NCI-H2196 treated with DMSO at 0.1 percent for 48 hours (cell line): ENCODE measurements around the gene HSPE1.
"Not testable (repeated sequence)": the region's sequence is repeated elsewhere in the genome, so short reads cannot be mapped to it uniquely, and the experiment has no call there.

Source experiments
- DNase-seq: peaks from one replicate; lab custom pipeline; 2025; ENCODE audit not compliant: unreplicated experiment; lab: John Stamatoyannopoulos, UW

HSPE1 gene

DNA sequence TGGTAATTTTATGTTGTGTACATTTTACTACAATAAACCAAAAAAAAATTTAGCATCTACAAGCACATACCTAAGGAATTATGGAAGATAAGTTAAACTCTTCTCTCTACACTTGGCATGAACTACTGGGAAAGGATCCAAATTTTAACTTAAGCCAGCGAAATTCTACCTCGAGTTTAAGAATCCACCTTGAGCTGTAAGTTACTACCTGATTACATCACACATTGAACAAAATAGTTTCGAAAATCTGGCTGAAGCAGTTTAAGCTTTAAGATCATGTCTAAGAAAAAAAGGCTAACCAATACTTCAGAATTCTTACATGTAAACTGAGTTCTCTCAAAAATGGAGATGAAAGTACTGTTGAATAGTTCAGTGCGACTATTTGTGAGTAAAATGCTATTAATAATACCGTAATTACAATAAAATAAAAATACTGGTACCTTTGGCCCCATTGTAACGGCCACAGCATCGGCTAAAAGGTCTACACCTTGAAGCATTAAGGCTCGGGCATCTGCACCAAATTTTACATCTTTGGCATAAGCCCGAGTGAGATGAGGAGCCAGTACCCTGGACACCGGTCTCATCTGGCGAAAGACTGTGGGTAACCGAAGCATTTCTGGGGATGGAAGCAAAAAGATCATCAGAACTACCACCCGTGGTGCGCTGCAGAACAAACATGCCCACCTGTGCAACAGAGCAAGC is 1.8 kb upstream of the HSPE1 start:
- no peak for DNase-seq

DNA sequence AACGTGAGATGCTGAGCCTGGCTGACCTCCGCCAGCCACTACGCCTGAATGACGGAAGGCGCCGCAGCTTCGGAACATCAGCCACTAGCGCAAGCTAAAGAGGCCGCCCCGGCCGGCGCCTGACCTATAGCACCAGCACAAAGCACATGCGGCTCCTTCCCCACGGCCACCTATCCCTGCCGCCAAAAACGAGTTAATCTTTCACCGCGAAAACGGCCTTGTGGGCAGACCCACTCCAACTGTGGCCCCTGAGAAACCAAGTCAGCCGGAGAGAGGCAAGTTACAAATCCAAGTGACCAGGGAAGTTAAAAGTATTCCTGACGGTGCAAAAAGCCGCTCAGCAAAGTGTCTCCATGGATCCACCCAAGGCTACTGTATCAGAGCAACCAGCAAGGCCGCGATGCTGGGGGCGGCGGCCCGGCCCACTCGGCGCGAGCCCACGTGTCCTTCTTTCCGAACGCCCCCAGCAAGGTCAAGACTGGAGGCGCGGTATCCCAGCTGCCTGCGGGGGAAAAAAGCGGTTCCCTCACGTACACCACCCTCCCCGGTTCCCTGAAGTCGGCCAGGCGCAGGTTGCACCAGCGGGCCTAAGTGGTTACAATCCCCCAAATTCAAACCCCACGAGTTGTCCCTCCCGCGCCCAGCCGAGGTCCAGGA is 1.1 kb upstream of the HSPE1 start:
- no peak for DNase-seq

DNA sequence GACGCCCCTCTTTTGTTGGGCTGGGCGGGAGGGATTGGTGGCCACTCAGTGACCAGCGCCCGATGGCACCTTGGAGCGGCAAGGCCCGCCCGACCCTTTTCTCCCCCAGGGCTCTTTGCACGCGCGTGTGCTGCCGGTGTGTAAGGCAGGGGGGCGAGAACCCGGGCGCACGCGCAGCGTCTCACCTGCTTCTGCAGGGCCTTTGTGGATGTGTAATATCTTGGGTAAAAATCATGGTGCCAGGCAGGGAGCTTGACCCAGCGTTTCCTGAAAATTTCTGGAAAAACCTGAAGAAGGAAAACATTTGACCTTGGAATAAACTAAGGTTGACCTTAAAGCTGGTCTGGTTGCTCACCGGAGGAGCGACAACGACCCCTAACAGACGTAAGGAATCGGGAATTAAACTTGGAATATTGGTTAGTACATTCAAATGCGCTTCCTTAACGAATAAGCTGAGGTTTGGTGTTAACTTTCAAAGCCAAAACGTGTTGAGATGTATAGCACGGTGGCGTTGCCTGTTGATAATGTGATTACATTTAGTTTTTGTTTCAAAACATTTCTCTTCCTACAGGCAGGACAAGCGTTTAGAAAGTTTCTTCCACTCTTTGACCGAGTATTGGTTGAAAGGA is 438 bp downstream of the HSPE1 start:
- no peak for DNase-seq

DNA sequence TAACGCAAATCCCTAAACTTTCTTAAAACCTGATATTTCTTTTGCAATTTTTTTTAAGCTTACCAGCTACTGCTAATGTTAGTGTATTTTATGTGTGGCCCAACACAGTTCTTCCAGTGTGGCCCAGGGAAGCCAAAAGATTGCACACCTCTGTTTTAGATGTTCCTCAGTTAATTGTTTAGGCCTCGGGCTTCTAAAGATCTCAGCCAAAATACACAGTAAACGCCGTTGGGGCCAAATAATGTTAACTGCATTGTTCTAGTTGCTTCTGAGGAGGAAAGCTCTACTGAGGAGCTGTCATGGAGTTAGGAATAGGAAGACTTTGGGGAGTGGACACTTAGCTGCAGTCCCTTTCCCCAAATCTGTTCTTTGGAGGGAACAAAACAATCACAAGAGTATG is 2.0 kb downstream of the HSPE1 start:
- no peak for DNase-seq

DNA sequence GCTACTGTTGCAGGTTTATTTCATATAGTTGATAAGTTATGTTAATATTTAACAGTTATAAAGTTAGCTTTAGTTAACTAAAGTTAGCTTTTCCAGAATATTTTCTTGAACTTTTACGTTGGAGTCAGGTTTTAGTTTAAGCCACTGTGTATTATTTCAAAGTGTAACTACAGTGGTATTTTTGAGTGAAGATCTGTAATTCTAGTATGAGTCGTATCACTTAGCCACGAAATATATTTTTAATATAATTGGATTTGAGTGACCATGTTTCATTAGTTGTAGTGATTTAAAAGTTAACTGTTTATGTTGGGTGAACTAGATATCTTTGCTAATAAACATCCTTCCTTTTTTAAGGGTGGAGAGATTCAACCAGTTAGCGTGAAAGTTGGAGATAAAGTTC is 2.5 kb downstream of the HSPE1 start:
- DNase-seq = no peak

DNA sequence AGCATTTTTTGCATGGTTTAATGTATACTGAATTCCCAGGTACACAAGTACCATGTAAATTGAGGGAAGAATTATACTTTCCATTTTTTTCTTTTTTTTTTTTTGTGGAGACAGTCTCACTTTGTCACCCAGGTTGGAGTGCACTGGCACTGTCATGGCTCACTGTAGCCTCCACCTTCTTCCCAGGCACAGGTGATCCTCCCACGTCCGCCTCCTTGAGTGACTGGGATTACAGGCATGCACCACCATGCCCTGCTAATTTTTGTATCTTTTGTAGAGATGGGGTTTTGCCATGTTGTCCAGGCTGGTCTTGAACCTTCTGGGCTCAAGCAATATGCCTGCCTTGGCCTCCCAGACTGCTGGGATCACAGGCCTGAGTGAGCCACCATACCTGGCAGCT is 3.8 kb downstream of the HSPE1 start:
- DNase-seq = no peak

DNA sequence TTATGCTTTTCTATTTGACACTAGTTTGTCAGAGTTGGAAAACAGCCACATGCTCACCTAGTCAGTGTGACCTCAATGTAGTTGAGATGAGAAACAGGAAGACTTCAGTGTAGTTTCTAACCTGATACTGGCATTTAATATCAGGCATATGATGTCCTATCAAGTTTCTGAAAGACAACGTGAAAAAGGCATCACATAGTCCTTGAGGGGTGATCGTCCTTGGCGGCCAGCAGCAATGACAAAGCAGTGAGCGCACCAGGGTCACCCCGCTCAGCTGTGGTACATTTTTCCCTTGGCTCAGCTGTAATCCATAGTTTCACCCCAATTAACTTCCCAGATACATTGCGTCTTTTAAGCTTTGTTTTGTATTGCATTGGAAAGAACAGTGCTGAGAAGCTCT is 4.3 kb downstream of the HSPE1 start:
- DNase-seq = no peak

DNA sequence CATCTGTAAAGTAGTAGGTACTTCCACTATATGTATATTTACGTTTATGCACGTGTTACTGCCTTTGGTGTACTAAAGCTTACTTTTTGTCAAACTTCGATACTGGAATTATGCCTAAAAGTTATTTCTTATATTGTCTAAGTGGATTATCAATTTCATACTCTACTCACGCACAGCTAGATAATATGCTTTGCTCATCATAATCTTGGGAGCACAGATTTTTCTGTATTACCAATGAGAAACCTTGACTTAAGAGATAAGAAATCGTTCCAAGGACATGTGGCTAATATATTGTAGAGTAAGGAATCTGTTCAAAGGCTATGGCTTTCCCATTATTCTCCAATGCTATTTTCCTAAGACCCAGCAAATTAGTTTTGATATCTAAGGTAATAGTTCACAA is 6.5 kb downstream of the HSPE1 start:
- DNase-seq = no peak

DNA sequence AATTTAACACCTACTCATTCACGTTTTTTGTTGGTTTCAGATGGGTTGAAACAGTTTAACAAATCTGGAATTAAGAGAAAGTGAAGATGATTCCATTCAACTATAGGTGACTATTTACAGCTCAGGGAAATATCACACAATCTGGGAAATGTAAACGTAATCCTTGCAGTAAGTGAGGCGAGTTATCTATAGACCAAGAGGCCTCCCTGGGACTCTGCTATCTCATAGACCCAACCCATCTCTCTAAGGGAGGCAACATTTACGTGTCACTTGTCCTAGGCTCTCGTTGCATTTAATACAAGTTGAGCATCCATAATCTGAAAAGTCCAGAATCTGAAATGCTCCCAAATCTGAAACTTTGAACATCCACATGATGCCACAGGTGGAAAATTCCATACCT is 13.7 kb downstream of the HSPE1 start:
- DNase-seq = no peak

DNA sequence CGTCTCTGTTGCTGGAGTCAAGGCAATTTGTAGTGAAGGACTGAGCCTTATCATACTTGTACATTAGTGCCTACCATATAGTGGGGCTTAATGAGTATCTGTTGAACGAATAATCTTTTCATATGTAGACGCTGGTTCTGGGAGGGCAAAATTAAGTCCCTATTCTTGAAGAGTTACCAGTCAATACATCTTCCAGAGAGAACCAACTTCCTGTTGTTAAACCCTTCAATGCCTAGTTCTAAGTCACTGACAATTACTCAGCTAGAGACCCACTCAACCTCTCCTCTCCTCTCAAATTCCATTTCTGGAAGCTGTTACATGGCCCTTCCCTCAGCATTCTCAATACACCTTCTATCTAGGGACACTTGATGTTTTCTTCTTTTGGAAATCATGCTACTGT is 14.6 kb downstream of the HSPE1 start:
- DNase-seq = no peak

DNA sequence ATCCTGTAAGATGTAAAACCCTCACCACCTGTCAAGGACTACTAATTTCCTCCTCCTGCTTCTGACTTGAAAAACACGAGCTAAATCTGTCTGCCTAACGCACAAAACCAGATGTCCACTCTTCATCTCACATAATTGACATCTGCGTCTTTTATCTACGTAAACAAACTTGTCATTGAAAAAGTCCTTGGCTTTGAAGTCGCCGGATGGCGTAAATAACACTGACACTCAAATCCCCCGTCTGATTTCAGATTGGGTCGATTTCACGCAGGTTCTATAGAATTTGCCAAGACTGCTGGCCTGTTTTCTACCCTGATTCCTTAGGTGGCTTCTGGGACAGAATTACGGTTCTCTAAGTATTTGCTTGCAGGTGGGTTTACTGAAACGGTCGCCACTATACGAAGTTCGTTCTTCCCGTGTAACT is 15.1 kb downstream of the HSPE1 start:
- no peak for DNase-seq

DNA sequence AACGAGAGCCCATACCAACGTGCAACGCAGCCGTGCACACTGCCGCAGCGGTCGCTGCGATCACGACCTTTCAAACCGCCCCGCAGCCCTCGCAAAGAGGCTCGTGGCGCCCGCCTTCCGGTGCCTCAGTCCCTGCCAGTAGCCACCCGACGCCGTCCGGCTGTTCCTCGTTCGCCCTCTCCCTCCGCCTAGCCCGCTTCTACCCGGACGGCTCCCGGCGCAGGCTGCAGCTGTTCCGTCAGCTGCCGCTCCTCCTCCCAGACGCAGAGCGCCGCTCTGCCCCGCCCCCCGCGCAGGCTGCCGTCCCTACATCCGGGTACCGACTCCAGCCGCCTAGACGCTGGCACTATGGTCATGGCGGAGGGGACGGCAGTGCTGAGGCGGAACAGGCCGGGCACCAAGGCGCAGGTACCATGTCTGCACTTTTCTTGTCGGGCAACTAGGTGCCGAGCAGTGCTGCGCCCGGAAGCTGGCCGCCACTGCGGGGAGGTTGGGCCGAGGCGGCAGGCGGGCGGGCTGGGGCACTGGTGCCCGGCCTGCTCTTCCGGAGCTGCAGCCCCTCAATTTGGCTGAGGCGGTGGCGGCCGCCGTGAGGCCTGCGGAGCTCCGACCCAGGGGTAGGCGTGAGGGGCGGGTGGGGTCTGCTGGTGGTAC is 15.7 kb downstream of the HSPE1 start, which contains the start of gene MOB4:
TSS of gene MOB4 (plus strand) at position 328 of the 654 bp plus-strand sequence. CDS start at position 349, 21 bp downstream.
- peak; percentile 95 for DNase-seq

DNA sequence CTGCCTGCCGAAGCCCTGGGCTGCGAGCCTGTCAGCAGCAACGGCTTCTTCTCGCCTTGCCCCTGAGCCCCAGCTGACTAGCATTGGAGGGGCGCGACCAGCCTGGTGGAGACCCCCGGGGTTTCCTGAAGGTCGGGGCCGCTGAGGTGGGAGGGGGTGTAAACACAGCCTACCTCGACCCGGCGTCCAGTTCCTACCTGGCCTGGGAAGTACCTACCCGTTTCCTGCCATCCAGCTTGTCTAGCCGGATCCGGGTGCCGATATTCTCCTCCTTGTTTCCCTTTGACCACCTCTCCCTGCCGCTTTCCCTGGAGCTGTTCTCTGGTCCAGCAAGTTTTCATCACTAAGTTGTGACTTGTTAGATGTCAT is 16.2 kb downstream of the HSPE1 start:
- no peak for DNase-seq

DNA sequence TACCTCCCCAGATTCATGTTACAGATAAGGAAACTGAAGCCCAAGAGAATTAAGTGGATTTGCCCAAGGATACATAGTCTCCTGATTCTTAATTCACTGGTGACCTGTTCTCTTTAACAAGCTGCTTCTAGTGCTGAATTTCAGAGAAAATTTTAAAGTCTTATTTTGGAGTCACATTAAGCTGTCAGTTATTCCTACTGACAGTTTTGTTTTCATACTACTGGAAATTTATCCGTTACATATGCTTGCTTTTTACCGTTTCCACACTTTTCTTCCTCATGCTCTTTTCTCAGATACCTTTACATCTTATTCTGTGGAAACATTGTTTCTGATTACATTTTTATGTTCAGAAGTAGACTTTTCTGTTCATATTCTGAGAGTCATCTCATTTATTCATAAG is 17.0 kb downstream of the HSPE1 start:
- DNase-seq = no peak

DNA sequence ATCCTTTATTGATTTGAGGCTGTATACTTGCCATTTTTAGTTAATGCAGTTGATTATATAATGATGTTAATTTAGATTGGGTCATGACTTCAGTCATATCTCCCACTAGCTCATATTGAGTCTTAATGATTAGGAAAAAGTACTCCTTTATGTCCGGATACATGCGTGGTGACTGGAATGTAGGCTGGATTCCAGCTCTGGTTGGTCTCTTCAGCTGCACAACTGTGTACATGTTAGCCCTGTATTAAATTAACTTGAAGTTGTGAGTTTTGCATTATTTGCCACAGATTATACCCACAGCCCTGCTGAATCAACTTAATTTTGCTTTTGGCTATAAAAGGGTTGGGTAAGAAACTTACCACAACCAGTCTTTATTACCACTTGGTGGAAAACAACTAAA is 38.2 kb downstream of the HSPE1 start:
- no peak for DNase-seq

DNA sequence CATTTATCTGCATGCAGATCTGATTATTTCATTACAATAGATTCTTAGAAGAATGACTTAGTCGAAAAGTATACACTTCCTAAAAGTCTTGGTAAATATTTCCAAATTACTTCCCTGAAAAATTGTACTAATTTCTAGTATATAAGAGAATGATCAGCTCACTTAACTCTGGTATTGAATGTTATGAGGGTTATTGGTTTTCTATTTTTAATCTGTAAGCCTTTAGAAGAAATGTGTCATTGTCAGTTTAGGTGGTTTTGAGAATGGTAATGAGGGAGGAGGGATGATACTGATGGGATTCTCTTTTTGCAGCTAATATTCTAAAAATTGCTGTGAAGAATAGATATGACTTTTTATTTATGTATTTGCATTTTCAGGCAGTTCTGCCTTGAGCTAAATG is 39.6 kb downstream of the HSPE1 start:
- DNase-seq = no peak

DNA sequence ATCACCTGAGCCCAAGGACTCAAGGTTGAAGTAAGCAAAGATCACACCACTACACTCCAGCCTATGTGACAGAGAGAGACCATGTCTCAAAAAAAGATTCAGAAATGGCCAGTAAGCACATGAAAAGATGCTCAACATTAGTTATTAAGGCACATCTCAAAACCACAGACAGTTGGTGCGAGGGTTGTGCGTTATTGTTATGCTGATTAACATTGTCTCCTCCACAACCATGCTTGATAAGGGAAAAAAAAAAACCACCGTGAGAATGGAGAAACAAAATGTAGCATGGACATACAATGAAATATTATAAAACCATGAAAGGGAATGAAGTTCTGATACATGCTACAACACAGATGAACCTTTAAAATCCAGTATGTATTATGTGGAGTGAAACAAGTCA is 43.0 kb downstream of the HSPE1 start:
- no peak for DNase-seq

DNA sequence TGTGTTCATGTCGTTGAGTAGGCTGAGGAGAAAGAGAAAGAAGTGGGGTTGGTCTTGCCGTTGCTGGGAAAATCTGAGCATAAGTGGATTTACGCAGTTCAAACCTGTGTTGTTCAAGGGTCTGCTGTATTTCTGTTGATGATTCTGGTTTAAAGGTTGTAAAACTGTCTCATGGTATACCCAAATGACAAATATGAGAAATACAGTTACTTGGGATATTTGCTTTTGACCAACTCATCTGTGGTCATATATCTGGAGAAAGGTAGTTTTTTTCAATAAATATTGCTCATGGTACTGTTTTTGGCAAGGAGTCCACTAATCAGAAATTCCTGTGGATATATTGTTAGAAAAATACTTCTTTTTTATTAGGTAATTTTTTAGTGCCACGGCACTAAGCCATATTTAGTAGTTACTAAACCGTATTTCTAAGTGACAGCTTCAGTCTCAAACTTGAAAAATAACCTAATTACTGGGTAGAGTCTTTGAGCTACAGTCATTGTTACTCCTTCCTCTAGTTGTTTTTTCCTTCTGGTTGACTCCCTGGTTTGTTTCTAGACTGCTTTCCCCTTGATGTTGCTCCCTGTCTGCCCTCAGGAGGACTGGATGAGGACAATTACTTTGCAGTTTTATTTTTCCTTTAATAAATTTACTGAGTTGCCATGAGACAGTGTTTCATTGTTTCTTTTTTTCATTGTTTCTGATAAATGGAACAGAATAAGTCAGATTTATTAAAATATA is 47.2 kb downstream of the HSPE1 start:
- no peak for DNase-seq

DNA sequence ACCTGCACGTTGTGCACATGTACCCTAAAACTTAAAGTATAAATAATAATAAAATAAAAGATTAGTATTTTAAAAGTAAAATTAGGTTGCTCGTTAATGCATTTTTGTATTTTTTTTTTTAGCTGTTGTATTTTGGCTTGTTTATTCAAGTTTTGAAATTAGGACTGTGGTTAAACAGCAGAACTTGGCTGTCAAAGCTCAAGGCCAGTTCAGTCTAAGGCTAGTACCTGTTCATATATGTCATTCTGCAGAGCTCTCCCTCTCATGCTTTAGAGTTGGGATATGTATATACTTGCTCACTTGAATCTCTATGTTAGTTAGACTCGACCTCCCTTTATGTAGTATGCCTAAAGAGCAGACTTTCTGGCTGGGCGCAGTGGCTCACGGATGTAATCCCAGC is 48.4 kb downstream of the HSPE1 start:
- DNase-seq = no peak

DNA sequence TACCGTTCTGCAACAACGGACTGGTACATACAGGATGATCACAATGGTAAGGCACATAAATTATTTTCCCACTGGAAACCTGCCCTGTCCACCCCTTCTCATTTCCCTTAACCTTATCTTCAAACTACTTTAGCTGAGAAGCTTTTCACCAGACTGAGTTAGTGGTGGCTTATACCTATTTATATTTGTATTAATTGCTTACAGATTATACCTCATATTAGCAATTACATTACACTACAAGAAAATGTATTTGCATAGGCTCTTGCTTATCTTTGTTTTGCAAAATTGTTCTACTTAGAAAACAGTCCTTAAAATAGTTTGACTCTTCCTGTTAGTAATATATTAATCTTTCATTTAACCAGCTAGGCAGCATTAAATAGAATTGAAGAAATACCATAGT is 51.1 kb downstream of the HSPE1 start:
- DNase-seq = not testable (repeated sequence)
